ENCODE data around the gene PINLYP.

The PINLYP gene

DNA sequence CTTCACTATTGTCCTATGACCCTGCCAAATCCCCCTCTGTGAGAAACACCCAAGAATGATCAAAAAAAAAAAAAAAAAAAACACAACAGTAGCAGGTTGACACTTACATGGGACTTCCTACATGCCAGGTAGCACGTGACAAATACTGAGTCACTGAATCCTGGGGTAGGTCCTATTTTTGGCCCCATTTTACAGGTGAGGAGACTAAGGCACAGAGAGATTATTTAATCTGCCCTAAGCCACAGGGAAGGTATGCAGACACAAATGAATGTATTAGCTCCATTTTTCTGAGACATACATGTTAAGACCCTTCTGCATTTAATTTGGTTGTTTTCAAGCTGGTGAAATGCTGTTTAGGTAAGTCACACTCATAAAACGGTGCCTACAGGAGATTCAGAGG, 26.9 kb upstream of the PINLYP start:
- no peak for DNase-seq (ENCODE audit: low read depth, low spot score)

DNA sequence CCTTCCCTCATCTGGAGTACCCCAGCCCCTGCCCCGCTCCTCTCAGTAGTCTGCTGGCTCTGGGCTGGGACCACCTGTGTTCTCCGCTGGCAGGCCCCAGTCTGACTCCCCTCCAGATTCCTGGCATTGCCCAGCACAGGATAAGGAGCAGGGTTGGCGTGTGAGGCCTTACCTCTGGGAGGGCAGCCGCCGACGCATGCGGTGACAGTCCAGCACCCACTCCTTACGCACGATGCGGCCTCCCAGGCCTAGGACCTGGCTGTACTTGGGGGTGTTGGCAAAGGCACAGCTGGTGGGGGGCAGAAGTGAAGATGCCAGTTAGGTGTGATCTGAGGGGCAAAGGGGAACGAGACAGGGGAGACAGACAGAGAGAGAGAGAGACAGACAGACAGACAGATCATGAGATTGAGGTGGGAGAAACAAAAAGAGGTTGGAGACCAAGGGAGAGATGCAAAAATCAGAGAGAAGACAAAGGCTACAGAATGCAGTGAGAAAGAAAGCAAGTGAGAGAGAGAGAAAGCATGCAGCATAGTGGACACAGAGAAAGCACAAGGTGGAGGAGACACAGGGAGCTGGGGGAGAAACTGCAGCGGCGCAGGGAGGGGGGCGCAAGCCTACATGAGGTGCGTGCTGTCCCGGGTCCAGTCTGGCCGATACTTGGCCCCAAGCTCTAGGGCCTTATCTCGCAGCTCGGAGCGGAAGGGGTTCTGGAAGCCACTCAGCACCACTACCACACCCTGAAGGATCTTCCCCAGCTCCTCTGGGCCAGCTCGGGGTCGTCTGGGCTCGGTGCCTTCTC, 24.0 kb upstream of the PINLYP start:
- DNase-seq (ENCODE audit: low read depth, low spot score) = no peak

DNA sequence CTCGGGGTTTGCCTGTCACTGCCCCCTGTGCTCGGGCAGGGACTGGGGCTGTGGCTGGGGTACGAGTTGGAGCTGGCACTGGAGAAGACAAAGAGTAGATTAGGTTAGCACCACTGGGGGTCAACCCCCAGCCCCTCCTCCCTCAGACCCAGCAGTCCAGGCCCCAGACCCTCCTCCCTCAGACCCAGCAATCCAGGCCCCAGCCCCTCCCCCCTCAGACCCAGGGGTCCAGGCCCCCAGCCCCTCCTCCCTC, 23.5 kb upstream of the PINLYP start:
- DNase-seq (ENCODE audit: low read depth, low spot score) = no peak

DNA sequence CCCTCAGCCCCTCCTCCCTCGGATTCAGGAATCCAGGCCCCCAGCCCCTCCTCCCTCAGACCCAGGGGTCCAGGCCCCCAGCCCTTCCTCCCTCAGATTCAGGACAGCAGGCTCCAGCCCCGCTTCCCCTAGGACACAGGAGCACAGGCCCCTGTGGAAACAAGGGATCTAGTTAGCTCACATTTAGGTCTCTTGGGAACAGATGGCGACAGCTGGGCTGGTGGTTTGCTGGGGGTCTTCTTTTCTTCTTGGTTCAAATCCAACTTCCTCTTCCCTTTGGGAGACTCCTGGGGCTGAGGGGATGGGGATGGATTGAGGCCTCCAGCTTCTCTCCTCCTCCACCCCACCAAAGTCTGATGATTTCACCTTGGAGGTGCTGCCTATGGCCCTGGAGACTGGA, 23.0 kb upstream of the PINLYP start:
- no peak for DNase-seq (ENCODE audit: low read depth, low spot score)

DNA sequence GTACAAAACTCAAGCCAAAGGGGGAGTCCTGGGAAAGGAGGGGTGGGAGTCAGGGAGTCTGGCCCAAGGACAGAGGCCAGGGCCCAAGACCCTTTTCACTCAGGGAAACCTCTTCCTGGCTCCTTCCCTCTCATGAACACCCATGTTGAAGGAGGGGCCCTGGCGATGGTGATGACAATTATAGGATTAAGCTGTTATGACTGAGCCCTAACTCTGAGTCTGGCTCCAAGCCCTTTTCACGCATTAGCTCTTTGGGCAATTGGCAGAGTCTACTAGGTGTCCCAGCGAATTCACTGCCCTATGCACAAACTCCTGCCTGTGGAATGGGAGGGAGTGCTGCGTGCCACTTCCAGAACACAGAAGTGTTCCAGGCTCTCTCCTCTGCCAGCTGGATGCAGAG, 21.9 kb upstream of the PINLYP start:
- DNase-seq (ENCODE audit: low read depth, low spot score) = no peak

DNA sequence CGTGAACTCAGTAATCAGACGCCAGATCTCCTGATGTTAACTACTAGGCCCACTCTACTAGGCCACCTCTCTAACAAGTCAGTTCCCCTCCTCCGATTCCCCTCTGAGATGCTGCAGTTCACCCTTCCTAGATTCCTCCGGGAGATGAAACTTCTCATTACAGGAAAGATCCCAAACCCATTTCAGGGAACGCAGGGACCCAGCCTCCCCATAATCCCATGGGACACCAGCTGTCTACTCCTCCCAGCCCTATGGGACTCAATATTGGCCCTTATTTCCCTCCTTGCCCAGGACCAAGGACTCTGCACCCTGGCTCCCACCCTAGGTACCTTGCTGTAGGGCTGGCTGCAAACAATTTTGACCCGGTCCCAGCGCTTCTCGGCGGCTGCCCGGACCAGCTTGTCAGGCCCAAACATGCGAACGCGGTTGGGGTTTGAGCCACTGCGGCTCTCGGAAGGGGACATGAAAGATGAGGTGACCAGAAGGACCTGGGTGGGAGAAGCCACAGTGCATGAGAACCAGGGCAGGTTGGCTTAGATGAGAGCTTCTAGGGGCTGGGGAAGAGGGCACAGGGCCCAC, 21.2 kb upstream of the PINLYP start:
- DNase-seq (ENCODE audit: low read depth, low spot score) = no peak

DNA sequence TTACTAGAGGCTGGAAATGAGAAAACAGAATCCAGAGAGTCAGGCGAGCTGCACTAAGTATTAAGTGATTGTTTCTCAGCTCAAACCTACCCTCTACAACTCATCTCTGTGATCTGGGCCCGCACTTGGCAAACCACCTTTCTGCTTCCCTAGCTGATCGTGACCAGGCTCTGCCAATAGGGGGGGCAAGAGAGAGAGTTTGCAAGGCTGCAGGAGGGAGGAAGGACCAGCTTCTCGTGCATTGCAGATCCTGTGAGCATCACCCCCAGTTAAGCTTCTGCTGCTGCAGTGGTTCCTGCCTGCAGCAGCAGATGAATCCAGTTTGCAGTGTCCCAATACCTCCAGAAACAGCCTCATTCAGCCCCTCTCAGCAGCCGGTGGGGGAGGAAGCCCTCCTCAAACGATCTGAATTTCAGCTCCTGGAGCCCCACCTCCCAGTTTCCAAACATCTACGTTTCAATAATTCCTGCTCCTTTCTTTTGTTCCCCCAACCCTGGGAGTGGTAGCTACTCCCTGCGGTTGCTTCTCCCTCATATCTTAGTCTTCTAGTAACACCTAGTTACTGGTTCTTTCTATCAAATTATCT, 20.3 kb upstream of the PINLYP start:
- peak; percentile 72 for DNase-seq (ENCODE audit: low read depth, low spot score)

DNA sequence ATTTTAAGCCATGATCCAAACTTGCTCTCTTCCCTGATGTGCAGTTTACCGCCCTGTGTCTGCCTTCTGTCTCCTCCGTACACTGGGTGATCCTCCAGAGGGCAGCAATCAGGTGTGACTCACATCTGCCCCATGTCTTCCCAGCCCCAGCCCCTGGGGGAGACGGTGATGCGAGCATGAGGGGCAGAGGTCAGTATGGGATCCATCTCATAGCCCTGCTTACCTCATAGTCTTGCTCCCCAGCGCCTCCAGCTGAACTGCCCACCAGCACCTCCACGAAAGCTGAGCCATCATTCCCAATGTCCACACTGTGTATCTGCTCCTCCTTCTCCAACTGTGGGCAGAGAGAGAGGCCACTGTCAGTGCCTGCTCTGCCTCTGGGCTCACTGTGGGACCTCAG, 14.9 kb upstream of the PINLYP start:
- DNase-seq (ENCODE audit: low read depth, low spot score) = peak; percentile 19

DNA sequence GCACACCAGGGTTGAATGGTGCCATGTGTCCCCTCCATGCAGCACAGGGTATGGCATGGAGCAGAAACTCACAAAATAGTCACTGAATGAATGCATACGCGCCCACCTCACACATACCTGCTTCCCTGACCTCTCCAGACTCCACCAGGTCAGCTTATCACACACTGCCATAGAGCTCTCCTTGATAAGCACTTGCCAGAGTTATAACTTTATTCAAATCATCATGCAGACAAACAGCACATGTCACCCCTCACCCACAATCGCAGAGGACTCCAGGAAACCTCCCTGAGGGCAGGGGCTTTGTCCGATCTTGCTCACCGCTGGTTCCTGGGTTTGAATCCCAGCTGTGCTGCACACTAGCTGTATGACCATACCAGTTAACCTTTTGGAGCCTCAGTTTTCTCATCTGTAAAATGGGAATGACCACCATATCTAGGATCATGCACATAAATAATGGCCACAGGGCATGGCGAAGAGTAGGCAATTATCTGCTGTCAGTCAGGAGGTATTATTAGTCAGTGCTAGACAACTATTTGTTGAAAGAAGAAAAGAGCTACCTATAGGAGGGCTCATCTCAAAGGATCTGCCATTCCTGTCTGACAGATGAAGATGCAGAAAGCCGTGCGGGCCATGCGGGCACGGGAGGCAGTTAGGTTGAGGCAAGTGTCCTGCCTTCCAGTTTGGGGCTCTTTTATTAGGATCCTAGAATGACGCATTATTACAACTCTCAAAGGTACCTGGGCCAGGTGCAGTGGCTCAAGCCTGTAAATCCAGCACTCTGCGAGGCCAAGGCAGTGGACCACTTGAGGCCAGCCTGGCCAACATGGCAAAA, 14.2 kb upstream of the PINLYP start:
- no peak for DNase-seq (ENCODE audit: low read depth, low spot score)

DNA sequence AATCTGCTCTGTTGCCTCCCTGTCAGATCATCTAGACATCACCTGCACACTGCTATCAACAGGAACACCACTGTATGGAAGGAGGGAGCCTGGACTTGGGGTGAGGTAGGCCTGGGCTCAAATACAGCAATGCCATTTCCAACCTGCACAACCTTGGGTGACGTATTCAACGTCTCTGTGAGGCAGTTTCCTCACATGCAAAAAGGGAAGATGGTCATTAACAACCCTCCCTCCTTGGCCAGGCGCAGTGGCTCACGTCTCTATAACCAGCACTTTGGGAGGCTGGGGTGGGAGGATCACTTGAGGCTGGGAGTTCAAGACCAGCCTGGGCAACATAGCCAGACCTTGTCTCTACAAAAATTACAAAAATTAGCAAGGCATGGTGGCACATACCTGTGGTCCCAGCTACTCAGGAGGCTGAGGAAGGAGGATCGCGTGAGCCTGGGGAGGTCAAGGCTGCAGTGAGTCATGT, 13.3 kb upstream of the PINLYP start:
- DNase-seq (ENCODE audit: low read depth, low spot score) = no peak

DNA sequence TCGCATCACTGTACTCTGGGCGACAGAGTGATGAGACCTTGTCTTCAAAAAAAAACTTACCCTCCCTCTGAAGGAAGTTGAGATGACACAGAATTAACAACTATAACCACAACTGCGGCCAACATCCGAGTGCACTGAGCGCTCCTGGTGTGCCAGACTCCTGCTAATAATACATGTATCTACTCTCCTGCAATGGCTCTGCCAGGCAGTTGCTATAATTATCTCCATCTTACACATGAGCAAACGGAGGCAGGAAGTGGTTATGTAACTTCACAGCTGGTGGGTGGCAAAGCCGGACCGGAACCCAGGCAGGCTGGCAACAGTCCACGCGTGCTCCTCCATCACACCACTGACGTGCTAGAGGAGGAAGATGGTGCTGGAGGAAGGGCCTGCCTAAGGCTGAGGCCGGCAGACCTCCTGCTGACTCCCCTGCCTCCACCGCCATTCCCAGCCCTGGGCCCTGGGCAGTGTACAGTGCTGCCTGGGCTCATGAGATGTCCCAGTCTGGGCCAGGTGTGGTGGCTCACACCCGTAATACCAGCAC, 12.8 kb upstream of the PINLYP start:
- DNase-seq (ENCODE audit: low read depth, low spot score) = no peak

DNA sequence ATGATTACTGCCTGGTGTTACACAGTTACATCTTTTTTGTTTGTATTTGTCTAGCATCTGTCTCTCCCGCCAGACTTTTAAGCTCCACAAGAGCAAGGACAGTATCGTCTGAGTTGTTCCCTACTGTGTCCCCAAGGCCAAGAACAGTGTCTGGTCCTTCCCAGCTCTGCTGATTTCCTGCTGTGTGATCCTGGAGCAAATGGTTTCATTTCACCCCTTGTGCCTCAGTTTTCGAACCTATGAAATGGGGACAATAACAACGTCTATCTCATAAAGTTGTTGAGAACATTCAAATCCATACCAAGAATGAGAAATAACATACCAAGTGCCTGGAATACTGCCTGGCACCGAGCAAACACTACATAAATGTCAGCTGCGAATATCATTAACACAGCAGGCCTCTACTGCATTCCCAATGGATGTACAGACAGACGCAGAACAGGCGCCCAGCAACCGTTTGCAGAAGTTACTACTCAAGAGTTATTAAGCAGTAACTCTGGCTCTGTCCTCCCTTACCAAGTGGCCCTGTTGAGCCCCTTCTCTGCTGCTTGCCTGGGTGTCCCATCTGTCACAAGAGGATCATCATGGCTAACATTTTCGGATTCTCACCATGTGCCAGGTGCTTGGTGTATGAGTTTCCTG, 11.7 kb upstream of the PINLYP start:
- DNase-seq (ENCODE audit: low read depth, low spot score) = no peak

DNA sequence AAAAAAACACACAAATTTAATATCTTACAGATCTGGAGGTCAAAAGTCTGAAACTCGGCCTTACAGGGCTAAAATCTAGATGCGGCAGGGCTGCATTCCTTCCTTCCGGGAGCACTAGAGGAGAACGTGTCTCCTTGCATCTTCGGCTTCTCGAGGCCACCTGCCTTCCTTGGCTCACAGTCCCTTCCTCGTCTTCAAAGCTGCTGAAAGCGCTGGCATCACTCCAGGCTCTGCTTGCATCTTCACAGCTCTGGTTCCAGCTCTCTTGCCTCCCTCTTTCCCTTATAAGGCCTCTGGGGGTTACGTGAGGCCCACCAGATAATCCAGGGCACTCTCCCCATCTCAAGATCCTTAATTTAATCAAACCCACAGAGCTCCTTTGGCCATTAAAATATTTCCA, 10.8 kb upstream of the PINLYP start:
- DNase-seq (ENCODE audit: low read depth, low spot score) = no peak

DNA sequence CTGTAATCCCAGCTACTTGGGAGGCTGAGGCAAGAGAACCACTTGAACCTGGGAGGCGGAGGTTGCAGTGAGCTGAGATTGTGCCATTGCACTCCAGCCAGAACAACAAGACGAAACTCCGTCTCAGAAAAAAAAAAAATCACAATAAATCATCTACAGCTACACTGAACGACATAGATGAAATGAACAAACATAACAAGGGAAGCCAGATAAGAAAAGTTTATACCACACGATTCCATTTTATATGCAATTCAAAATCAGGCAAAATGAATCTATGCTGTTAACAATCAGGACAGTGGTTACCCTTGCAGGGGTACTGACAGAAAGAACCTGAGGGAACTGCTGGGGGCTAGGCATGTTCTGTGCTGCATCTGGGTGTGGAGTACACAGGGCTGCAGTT, 5.9 kb upstream of the PINLYP start:
- no peak for DNase-seq (ENCODE audit: low read depth, low spot score)

DNA sequence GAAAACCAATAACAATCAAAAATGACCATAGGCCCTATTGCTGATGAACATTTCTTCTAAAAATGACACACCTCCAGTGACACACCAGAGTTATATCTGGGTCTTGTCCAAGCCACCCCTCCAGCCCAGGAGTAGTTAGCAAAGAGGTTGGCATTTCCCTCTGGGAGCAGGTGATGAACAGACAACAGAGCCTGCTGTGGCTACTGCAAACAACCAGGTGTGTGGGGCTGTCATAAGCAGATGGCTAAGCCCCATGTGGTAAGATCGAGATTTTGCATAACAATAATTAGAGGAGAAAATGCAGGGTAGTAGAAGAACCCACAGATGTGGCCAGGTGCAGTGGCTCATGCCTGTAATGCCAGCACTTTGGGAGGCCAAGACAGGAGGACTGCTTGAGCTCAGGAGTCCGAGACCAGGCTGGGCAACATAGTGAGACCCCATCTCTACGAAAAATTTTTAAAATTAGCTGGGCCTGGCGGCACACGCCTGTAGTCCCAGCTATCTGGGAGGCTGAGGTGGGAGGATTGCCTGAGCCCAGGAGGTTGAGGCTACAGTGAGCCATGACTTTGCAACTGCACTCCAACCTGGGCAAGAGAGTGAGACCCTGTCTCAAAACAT, 5.3 kb upstream of the PINLYP start:
- no peak for DNase-seq (ENCODE audit: low read depth, low spot score)

DNA sequence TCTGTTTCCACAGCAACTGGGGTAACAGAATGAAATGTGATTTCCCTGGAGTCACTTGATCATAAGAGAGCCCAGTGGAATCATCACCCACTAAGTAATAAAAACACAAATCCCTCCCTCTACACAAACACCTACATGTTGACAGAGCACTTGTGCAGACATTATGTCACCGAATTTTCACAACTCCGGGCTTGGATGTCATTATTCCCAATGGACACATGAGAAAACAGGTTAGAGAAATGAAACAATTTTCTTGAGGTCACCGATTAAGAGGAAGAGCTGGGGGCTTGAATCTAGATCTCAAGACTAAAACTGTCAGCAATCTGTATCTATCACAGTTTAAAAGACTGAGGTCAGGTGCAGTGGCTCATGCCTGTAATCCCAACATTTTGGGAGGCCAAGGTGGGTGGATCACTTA, 3.4 kb upstream of the PINLYP start:
- DNase-seq (ENCODE audit: low read depth, low spot score) = no peak

DNA sequence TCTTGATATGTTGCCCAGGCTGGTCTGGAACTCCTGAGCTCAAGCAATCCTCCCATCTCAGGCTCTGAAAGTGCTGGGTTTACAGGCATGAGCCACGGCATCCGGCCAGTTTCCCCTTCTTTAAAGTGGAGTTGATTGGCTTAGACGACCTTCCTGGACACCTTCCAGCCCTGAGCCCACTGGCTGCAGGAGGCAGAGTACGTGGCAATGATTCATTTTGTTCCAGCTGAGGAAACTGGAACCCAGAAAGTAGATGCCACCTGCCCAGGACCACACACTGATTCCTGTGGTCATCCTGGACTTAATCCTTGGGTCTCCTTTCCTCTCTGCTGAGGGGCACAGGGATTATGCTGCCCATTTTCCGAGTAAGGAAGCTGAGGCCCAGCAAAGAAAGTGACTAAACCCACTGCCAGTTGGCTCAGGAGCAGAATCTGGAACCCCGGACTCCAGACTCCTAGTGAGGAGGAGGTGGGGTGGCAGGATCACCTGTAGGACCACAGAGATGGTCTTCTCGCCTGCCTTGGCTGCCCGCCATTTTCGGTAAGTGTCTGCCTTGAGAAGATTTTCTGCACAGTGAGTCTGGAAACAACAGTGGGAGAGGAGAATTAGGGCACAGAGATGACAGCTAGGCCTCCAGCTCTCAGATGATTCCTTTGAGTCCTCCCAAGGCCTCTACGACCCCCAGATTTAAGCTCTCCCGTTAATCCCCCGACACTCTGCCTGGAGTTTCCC, 1.0 kb upstream of the PINLYP start:
- no peak for DNase-seq (ENCODE audit: low read depth, low spot score)

DNA sequence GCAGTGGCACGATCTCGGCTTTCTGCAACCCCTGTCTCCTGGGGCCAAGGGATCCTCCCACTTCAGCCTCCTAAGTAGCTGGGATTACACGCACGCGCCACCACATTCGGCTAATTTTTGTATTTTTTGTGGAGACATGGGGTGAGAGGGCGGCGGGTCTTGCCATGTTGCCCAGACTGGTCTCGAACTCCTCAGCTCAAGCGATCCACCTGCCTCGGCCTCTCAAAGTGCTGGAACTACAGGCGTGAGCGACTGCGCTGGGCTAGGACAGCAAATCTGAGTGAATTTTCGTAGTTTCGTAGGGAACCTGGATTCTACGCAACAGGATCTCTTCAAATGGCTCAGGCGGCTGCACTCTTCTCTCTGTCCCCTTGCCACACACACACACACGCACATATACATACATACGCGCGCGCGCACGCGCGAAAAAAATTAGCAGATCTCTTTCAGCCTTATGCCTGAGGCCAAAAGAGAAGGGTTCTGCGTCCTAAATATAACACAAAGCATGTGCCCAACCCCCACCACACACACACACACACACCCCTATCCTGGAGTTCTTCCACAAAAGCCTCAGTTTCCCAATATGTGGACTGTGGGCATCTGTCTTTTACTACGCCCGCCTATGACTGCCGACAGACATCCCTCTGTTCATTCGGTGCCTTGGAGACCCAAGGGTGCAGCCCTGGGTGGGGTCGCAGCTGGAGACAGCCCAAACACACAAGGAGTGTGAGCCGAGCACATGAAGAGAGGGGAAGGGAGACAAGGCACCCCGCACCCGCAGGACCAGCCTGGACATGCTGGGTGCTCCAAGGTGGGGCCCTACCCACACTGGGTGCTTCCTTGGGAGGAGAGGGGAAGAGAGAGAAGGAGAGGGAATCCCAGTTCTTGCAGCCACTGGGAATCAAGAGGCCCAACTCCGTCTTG, 616 bp downstream of the PINLYP start:
- DNase-seq (ENCODE audit: low read depth, low spot score) = peak; percentile 43

DNA sequence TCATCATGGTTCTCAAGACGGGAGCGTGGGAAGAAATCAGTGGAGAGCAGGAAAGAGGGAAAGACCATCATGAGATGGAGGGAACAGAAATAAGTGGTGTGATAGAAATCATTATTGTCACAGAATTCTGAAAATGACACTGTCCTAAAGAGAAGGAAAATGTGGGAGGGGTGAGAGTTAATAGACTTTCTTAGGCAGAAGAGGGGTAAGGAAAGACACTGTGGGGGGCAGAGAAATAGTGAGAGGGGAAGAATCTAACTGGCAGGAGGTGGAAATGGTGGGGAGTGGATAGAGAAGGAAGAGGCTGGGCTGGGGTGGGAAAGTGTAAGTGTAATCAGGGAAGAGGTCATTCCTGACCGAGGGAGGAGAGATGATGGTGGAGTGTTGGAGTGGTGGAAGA, 3.2 kb downstream of the PINLYP start:
- DNase-seq (ENCODE audit: low read depth, low spot score) = no peak

DNA sequence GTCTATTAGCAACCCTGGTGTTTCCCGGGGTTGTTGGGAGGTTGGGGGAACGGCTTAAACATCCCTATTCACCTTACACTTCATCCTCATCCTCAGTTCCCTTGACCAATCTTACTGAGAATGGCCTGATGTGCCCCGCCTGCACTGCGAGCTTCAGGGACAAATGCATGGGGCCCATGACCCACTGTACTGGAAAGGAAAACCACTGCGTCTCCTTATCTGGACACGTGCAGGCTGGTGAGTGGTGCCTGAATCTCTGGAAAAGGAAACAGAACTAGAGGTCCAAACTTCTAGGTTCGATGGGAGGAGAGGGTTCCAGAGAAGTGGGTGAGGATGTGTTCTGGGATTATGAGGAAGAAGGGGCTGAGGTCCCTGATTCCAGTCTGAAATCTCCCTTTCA, 5.9 kb downstream of the PINLYP start:
- no peak for DNase-seq (ENCODE audit: low read depth, low spot score)

Measured in ELF-1 (cell line).